ENCODE results near the gene WDR76.

The WDR76 gene

DNA sequence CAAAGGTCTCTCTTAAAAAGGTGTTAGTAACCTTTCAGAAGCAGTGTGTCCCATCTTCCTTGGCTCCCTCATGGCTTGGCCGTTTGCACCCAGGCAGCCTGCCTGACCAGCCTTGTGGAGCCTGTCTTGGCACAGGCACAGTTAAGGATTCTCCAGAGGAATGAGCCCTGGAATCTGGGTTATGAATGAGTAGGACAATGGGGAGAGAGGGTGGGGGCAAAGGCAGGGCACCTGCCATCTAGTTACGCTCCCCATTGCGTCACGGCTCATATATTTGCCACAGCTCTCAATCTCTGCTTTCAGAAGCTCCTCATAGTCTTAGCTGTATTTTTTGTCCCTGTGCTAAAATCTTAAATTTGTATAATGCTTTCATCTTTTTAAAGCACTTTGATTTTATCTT is 50.6 kb downstream of the WDR76 start:
- no peak for DNase-seq (ENCODE audit: low read depth, low spot score)

- DNase-seq (ENCODE audit: low read depth, low spot score) = no peak
Measured at GRCh38 chr15:43878446-43878845, 51.6 kb downstream of the WDR76 start.

GRCh38 chr15:43879386-43880355 is 52.9 kb downstream of the WDR76 start:
- no peak for DNase-seq (ENCODE audit: low read depth, low spot score)

GRCh38 chr15:43880406-43881194 is 53.8 kb downstream of the WDR76 start:
- peak; percentile 55 for DNase-seq (ENCODE audit: low read depth, low spot score)

DNA sequence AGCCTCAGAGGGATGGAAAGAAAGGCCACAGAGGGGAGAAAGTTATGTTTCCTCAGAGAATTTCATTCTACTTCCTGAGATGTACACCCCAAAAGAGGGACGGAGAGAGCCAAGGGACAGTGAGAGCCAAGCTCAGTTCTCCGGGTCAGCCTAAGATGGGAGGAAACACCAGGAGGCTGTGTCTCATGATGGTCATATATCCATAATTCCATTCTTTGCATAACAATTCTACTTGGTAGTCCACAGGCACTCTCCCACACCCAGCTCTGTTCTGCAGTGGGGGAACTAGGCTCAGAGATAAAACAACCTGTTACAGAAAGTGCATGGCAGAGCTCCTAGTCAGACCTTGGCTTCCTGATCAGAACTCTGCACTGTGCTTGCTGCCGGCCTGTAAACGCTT is 54.4 kb downstream of the WDR76 start:
- DNase-seq (ENCODE audit: low read depth, low spot score) = no peak

DNA sequence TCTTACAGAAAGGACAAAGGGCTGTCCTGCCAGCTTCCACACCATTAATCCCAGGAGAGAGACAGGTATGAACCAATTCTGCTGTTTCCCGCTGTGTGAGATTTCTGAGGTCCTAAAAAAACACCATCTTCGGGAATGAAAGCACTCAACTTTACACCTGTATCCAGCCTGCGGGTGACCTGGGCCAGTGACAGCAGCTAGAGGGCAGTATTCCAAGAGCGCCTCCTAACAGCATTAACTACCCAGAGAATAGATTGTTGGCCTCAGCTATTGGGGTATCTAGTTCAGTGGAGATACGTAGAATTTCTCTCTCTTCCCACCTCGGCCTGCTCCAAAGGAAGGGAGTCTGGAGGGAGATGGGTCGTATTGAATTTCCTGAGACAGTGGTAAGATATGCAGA is 55.1 kb downstream of the WDR76 start:
- DNase-seq (ENCODE audit: low read depth, low spot score) = no peak

DNA sequence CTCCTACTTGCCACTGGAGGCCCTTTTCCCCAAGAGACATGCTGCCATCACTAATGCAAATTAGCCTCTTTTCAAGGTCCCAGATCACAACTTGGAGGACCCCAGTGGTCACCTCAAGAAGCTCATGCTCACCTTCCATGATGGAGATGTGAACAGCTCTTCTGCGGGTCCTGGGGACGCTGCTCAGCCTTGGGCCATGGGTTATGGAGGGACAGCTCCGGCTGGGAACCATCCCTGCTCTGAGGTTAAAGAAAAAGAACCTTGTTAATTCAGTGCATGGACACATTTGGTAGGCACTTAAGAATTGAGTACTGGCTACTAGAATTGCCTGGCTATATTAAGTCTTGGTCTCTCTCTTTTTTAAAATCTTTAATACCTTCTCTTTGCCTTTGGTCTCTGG is 56.8 kb downstream of the WDR76 start:
- DNase-seq (ENCODE audit: low read depth, low spot score) = no peak

DNA sequence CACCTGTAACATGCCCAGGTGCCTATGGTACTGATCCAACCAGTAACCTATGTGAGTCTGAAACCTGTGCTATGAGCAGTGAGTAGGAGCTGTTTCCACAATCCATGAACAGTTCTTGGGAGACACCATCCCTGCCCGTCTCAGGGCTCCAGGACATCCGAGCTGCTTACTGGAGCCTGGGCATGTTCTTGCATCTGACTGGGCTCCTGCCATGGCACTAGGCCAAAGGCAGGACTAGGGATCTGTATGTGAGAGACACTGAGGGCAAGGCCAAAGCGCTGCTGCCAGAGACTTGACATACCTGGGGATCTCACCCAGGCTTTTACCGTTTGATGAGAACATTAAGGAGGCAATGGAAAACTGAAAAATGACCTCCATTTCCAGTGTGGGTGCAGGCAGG is 59.8 kb downstream of the WDR76 start:
- no peak for DNase-seq (ENCODE audit: low read depth, low spot score)

DNA sequence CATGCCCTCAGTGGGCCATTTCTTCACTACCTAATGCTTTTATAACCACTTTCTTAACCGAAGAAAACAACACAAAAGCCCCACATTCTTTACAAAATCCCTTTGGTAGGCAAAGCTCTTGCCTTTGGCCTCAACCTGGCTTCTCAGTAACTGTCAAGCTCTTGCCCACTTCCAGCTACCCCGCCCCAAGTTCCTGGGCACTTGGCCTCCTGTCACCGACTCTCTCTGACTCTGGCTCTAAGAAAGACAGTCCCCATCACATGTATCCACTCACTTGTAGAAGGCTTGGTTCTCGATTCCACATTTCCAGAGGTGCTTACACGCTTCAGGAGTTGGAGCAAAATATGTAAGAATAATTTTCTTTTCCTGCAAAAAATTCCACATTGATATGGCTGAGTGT is 61.1 kb downstream of the WDR76 start:
- DNase-seq (ENCODE audit: low read depth, low spot score) = no peak

- no peak for DNase-seq (ENCODE audit: low read depth, low spot score)
Measured at GRCh38 chr15:43889042-43889441, 62.2 kb downstream of the WDR76 start.

GRCh38 chr15:43893956-43894355 is 67.2 kb downstream of the WDR76 start:
- peak; percentile 37 for DNase-seq (ENCODE audit: low read depth, low spot score)

DNA sequence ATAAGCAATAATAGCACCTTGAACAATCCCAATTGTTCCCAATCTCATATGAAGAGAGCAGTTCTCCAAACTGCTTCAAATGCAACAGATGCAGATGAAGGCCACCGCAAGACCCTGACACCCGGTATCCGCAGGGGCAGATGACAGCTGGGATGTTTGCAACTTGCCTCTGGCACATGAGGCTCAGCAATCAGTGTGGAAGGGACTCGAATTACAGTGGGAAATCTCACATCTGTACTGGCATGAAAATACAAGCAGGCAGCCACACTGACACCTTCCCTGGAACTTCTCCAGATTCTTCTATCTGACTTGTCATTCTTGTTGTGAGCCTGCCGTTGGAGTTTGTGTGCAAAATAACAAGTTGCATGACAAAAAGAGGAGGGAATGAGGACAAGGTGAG is 68.8 kb downstream of the WDR76 start:
- no peak for DNase-seq (ENCODE audit: low read depth, low spot score)

GRCh38 chr15:43896543-43896942 is 69.7 kb downstream of the WDR76 start:
- DNase-seq (ENCODE audit: low read depth, low spot score) = no peak

DNA sequence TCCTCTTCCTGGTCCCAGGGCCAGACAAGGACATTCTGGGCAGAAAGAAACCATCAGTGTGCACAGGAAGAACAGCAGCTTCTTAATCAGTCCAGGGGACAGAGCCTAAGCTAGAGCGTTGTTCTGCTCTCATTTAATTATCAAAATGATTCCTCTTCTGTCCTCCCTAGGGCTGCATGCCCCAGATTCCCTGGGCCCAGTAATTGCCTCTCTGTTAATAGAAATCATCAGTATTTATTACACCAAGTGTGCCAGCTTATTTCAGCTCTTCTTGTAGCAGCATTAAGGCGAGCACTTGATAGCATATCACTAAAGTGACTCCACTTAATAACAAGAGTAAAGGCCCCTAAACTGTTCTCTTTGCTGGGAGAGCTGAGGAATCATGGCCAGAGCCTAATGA is 72.1 kb downstream of the WDR76 start:
- DNase-seq (ENCODE audit: low read depth, low spot score) = no peak

- DNase-seq (ENCODE audit: low read depth, low spot score) = no peak
Measured at GRCh38 chr15:43899928-43900327, 73.1 kb downstream of the WDR76 start.

DNA sequence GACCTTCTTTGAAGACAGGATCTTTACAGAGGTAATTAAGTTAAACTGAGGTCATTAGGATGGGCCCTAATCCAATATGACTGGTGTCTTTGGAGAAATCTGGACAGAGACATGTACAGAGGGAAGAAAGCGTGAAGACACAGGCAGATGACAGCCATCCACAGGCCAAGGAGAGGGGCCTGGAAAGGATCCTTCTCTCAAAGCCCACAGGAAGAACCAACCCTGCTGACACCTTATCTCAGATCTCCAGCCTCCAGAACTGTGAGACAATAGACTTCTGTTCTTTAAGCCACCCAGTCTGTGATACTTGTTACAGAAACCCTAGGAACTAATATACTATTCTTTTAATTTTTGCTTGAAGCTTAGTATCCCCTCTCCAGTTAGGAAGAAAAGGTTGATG is 74.2 kb downstream of the WDR76 start:
- DNase-seq (ENCODE audit: low read depth, low spot score) = no peak

- no peak for DNase-seq (ENCODE audit: low read depth, low spot score)
Measured at GRCh38 chr15:43901495-43901894, 74.7 kb downstream of the WDR76 start.

GRCh38 chr15:43903864-43904290 is 77.1 kb downstream of the WDR76 start:
- peak; percentile 83 for DNase-seq (ENCODE audit: low read depth, low spot score)

- DNase-seq (ENCODE audit: low read depth, low spot score) = no peak
Measured at GRCh38 chr15:43905755-43906154, 79.0 kb downstream of the WDR76 start.

DNA sequence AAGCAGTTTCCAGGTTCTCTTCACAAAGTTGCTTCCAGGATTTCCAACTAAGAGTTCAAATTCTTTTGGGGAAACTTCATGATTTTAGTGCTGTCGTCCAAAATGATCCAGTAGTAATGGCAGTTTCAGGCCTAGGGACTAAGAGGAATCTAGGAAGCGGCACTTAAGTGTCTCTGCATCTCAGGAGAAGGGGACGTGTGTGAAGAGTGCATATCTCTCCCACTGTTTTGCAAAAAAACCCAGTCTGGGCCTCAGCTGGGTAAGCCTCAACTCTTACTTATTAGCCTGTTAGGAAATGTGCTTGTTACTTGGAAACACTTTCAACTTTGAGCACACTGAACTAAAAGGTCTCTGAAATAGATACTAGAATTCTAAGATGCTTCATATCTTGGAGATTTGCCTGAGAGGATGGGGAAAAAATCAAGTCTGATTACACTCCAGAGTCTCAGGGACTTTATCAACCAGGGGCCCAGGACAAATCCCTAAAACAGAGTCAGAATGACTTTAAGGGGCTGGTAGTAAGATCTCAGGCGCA is 81.8 kb downstream of the WDR76 start:
- no peak for DNase-seq (ENCODE audit: low read depth, low spot score)

DNA sequence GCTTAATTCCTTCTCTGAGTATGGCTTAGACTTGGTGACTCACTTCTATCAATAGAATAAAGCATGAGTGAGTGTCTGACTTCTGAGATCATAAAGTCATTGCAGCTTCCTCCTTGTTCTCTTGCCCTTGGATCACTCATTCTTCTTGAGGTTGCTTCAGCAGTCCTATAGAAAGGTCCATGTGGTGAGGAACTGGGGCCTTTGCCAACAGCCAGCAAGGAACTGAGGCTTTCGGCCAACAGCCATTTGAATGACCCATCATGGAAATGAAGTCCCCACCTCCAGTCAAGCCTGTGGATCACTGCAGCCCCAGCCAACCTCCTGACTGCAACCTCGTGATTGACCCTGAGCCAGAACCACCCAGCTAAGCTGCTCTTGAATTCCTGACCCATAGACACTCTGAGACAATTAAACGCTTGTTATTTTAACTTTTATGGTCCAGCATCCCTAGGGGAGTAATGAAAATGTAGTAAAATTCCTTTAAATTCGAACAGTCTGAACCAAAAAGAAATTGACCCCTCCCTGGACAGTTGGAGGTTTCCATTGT is 84.5 kb downstream of the WDR76 start:
- DNase-seq (ENCODE audit: low read depth, low spot score) = peak; percentile 96

DNA sequence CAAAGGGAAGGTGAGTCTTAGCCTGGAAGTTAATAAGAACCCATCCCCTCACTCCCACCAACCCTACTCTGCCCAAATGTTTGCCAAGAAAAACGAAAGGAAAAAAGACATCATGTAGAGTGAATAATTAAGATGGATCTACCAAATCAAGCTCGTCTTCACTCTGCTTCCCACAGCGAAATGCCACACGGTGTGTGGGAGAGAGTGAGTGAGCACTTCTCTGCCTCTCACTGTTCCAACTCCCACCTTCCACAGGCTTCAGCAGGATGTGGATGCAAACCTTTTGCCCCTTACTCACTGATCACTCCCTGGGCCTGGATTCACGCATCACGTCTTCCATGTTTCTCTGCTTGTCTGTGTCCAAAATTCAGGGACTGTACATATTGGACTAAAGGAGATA is 85.4 kb downstream of the WDR76 start:
- peak; percentile 18 for DNase-seq (ENCODE audit: low read depth, low spot score)

Measured in astrocyte of the hippocampus (primary cell).